Activated T-helper 1 cell treated with Interleukin-2 at 50 U/mL for 16 hours (primary cell): Measurements from ENCODE around the gene CASD1.

Experiments
- DNase-seq: peaks from one replicate; pipeline ENCODE4 v3.0.0-alpha.2; 2020; ENCODE audit warnings: low read depth

CASD1 gene

DNA sequence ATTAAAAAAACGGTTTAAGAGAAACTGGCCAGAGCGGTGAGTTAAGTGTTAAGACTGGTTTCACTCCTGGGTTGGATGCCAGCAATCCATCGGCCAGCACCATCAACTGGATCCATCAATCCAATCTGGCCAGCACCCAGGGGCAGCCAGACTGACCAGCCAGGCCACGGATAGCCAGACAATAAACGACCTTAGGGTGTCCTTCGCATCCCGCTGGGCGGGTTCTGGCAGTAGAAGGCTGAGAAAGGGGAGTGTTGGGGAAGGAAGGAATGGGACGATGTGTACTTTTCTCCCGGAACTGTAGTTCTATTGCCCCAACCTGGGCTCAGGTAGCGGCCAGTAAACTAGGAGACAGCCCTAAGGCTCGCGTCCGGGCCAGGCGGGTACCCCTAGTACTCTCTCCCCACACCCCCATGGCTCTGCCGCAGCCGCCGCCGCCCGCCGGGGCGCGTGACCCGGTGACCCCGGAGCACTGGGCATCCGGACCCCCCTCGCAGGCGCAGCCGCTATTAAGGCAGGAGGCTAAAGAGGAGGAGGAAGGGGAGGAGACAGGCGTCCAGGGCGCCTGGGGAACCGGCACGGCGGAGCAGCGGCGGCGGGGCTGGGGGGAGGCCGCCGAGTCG is at the start of gene CASD1:
Gene CASD1 (plus strand): TSS at position 546 of the 623 bp plus-strand sequence. CDS start 276 bp downstream, outside the sequence.
- peak; percentile 50 for DNase-seq

- DNase-seq: no peak
Observed at GRCh38 chr7:94466516-94466915, 43.1 kb upstream of the CASD1 start.

DNA sequence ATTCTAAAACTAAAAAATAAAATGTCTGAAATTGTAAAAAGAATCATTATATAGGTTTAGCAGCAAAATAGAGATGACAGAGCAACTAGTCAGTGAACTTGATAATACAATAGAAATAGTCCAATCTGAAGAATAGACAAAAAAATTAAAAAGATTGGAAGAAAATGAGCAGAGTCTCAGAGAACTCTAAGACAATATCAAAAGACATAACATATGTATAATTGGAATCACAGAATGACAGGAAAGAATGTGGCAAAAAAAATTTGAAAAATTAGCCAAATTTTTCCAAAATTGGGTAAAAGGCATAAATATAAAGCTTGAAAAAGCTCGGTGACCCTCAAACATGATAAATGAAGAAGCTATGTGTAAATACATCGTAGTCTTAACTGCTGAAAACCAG is 38.0 kb upstream of the CASD1 start:
- DNase-seq: no peak

DNA sequence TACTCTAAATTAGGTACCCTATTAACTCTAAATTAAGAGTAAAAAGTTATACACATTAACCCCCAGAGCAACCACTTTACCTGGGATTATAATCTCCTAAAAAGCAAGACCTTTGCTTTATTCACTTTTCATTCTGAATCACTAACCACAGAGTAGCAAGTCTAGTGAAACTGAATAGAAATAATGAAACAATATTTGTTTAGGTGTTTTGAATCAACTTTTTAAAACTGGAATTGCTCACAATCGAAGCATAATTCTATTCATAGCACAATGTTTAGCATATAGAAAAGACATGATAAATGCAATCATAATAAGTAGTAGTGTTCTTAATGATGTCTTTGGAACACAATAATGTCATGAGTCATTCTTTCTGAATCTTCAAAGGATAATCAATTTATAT is 37.0 kb upstream of the CASD1 start:
- no peak for DNase-seq

GRCh38 chr7:94476251-94476840 is 33.3 kb upstream of the CASD1 start:
- no peak for DNase-seq

DNA sequence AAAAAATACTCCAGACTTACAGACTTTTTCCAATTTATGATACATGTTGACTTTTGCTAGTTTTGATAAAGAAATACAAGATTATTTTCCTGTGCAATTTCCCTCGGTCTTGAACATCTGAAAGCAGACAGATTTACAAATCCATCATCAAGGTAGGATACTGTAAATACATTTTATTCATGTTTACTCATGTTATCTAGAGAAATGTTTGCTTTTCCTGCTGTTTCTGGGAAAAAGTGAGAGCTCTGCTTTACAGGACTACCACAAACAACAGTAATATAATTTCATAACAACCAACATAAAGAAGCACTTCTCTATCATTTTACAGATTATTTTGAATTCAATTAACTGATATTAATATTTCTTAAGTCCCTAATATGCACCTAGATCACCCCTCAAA is 31.7 kb upstream of the CASD1 start:
- DNase-seq: no peak

GRCh38 chr7:94478648-94479214 is 30.9 kb upstream of the CASD1 start:
- DNase-seq: no peak

- DNase-seq: no peak
Observed at GRCh38 chr7:94481279-94481678, 28.3 kb upstream of the CASD1 start.

DNA sequence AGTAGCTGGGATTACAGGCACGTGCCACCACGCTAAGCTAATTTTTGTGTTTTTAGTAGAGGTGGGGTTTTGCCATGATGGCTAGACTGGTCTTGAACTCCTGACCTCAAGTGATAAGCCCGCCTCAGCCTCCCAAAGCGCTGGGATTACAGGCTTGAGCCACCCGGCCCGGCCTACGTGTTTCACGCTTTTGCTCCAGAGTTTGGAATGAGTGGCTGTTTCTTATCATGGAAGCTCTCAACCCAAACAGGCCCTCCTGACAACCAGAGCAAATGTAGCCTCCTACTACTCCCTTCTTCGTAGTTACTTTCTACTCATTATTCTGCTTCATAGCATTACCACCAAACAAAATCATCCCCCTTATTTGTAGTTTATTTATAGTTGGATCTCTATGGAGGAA is 26.8 kb upstream of the CASD1 start:
- DNase-seq: no peak

- no peak for DNase-seq
Observed at GRCh38 chr7:94483843-94484242, 25.8 kb upstream of the CASD1 start.

DNA sequence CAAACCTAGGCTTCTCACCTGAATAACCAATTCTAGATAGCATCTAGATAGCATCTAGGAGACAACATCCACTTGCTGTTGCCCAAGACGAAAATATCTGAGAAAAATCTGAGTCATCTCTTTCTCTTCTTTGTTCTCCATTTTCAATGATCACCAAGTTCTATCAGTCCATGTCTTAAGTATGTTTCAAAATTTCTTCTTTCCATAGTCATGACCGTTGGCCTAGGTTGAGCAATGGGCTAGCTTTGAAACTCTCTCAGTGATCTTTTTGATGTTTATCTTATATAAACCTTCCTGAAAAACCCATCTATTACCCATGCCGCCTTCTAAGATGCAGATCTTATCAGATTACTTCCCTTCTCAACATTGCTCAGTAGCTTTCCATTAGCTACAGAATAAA is 23.4 kb upstream of the CASD1 start:
- DNase-seq: no peak

DNA sequence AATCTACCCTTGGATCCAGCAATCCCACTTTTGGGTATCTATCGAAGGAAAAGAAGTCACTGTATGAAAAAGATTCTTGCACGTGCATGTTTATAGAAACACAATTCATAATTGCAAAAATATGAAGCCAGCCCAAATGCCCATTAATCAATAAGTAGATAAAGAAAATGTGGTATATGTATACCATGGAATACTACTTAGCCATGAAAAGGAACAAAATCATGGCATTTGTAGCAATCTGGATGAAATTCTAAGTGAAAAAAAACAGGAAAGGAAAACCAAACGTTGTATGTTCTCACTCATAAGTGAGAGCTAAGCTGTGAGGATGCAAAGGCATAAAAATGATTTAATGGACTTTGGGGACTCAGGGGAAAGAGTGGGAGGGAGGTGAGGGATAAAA is 18.2 kb upstream of the CASD1 start:
- no peak for DNase-seq

DNA sequence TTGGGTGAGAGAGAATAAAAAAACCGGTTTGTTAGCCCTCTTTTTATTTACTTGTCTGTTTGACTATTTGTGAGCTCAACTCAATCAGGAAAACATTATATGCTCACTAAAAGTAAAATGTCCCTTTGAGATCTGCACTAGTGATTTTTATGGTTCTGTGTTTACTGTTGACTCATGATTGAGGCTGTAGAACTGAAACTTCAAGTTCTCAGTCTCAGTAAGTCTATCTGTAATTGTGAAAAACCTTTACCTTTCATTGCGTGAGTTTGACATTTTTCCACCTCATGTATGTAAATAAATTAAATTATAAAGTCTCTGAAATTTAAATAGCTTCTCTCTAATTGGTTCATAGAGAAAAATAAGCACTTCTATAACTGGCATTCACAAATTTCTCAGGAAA is 17.0 kb upstream of the CASD1 start:
- no peak for DNase-seq

DNA sequence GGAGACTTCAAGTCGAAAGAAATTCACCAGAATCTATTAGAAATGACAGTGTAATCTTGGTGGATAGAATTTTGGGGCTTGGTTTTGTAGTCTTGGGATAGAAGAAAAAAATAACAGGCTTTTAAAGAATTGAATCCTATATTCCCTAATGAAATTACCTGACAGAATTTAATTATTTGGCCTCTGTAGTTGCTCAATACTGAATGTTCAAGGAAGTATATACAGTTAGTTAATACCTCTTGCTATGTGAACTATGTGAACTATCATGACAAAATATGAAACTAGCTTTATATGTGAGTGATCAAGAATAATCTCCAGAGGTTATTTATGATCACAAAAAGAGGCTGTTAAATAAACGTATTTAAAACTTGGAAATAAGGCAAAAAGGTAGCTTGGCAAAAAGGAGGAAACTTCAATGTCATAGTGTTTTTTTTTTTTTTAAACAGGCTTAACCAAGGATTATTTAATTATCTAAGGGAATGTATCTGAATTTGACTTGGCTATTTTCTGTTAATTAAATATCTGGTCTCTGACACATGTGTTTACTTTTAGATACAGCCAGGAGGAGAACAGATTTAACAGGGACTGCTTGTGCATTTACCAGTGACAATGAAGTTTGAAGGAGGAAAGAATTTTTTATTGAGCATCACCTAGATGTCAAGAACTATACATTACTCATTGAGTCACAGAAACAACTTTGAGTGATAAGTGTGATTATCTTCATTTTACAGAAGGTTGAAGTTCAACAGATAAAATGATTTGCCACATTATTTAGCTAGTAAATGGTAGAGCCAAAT is 11.5 kb upstream of the CASD1 start:
- DNase-seq: no peak

DNA sequence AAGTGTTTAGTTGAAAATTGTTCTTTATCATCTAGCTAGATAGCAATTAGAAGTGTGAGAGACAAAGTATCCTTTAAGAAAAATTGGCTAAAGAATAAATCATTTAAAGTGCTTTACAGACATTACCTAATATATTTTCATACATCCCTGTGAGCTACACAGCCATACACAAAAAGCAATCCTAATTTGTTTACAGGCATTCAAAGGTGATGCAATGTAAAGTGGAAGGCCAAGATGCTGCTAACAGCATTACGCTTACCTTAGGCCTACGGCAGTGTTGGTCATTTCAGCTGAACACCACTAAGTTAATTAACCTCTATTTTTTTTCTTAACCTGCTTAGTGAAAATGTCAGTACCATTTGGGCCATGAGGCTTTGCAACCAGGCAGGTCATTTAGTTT is 10.7 kb upstream of the CASD1 start:
- no peak for DNase-seq

- no peak for DNase-seq
Observed at GRCh38 chr7:94507462-94507861, 2.1 kb upstream of the CASD1 start.

DNA sequence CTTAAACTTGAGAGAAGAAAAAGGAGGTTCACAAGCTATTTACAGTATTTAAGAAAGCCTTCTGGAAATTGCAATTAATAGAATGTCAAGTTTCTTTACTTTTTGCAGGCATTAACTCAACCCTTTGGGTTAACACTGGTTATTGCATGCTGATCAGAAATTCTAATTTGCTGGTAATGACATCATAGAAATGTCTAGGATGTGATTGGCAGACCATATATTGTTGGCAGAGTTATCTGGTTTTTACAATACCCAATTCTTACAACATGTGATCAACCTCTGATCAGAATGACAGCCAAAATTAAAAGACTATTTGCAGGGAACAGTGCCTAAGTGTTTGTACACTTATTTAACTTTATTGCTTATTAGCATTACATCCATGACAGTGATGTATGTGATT is 1.6 kb upstream of the CASD1 start:
- no peak for DNase-seq

GRCh38 chr7:94509887-94510581 is 425 bp downstream of the CASD1 start:
- DNase-seq: peak; percentile 47

- no peak for DNase-seq
Observed at GRCh38 chr7:94510582-94511496, 1.2 kb downstream of the CASD1 start.

GRCh38 chr7:94511718-94512117 is 2.1 kb downstream of the CASD1 start:
- no peak for DNase-seq
